Activated CD8-positive, alpha-beta memory T cell treated with anti-CD3 and anti-CD28 coated beads, Interleukin-2, amount 50 U/mL, for 1 hour (primary cell): Measurements from ENCODE around the gene USP20.

Experiments used
- DNase-seq: peaks from one replicate; pipeline ENCODE4 v3.0.0-alpha.2; 2020; ENCODE audit errors: extremely low read depth

The USP20 gene

GRCh38 chr9:129823935-129824601 is 11.2 kb upstream of the USP20 start, which contains the start of gene TOR1A:
Gene TOR1A (minus strand): TSS chr9:129824136. CDS start chr9:129824085, 51 bp downstream.
- DNase-seq = peak; percentile 72

- DNase-seq = no peak
These were observed 8.9 kb upstream of the USP20 start for GRCh38 chr9:129826344-129826743.

GRCh38 chr9:129826759-129827158 is 8.5 kb upstream of the USP20 start:
- DNase-seq = no peak

GRCh38 chr9:129828051-129828450 is 7.2 kb upstream of the USP20 start:
- no peak for DNase-seq

GRCh38 chr9:129828969-129829368 is 6.3 kb upstream of the USP20 start:
- DNase-seq = no peak

- DNase-seq = no peak
These were observed 2.3 kb upstream of the USP20 start for GRCh38 chr9:129832982-129833381.

GRCh38 chr9:129834489-129835127 is 650 bp upstream of the USP20 start:
- no peak for DNase-seq

- no peak for DNase-seq
These were observed 584 bp downstream of the USP20 start for GRCh38 chr9:129835860-129836223.

GRCh38 chr9:129836311-129837007 is 1.2 kb downstream of the USP20 start:
- no peak for DNase-seq

- no peak for DNase-seq
These were observed 3.5 kb downstream of the USP20 start for GRCh38 chr9:129838707-129839259.

GRCh38 chr9:129839324-129840023 is 4.2 kb downstream of the USP20 start:
- no peak for DNase-seq

- DNase-seq = no peak
These were observed 4.8 kb downstream of the USP20 start for GRCh38 chr9:129840034-129840433.

- no peak for DNase-seq
These were observed 5.8 kb downstream of the USP20 start for GRCh38 chr9:129841071-129841470.

GRCh38 chr9:129845373-129845772 is 10.1 kb downstream of the USP20 start:
- no peak for DNase-seq

- no peak for DNase-seq
These were observed 13.6 kb downstream of the USP20 start for GRCh38 chr9:129848712-129849441.

GRCh38 chr9:129849901-129850300 is 14.6 kb downstream of the USP20 start:
- no peak for DNase-seq

GRCh38 chr9:129850821-129851550 is 15.7 kb downstream of the USP20 start:
- no peak for DNase-seq

GRCh38 chr9:129851821-129852220 is 16.6 kb downstream of the USP20 start:
- no peak for DNase-seq

GRCh38 chr9:129852579-129852978 is 17.3 kb downstream of the USP20 start:
- no peak for DNase-seq

GRCh38 chr9:129853614-129854013 is 18.4 kb downstream of the USP20 start:
- no peak for DNase-seq
